ENCODE results near the gene GATAD2A. TPM values are rescaled to one million over a fixed set of nuclear protein-coding genes. Genes with fewer than 3 reads are reported as not detected.

GATAD2A gene
- total and polyA plus RNA-seq, 10 of the 15 experiments (the other 5 are each of a cell fraction or from before 2014, with no cell fraction given), result 2.6 to 173 (median 32.0) TPM

DNA sequence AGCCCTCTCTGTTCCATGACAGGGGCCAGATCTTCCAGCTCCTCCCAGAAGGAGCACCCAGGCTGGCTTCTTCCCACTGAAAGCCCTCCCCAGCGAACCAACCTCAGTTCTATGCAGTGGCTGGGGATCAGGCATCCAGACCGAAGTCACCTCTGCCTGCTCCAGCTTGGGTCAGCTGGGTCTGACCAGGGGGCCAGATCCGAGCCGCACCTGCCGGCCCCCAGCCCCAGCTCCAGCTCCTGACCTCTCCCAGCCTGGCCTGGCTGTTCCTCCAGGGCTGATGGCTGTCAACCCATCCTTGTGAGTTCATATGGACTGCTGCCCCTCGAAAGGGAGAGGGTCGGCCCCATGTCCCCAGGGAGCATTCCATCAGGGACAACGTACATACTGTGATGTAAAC lies 101.9 kb downstream of the GATAD2A start:
- Histone ChIP-seq H3K9ac (ENCODE audit: control insufficient read depth, insufficient read depth, low read length) (no peak overlapping the region), H3K36me3 (ENCODE audit: control insufficient read depth in 2 of 2, insufficient read depth in 2 of 2, low read length in 1 of 2) (peaks cover 15 to 21% of the 10 kb centered on the region in 2 experiments), H3K4me2 (ENCODE audit: control insufficient read depth, insufficient read depth) (no peak overlapping the region), H3K9me3 (replicated peaks; ENCODE audit: control insufficient read depth, insufficient read depth, low read length) (no peaks in the 10 kb centered on the region), H3K4me3 (no peak overlapping the region), H2AFZ (ENCODE audit: control insufficient read depth, low read depth, low read length) (no peak overlapping the region), H3K79me2 (ENCODE audit: control insufficient read depth, insufficient read depth, low read length) (no peaks in the 10 kb centered on the region), H4K20me1 (ENCODE audit: control insufficient read depth, insufficient read depth) (no peaks in the 10 kb centered on the region), H3K27ac (ENCODE audit: control insufficient read depth, insufficient read depth) (no peak overlapping the region), H3K4me1 (ENCODE audit: control insufficient read depth, insufficient read depth, low read length) (no peaks in the 10 kb centered on the region), H3K27me3 (replicated peaks in 1 of 2; ENCODE audit: control insufficient read depth in 2 of 2, insufficient read depth in 2 of 2, low read length in 1 of 2) (no peaks in the 10 kb centered on the region)
- ChIA-PET POLR2A (no interaction called here), RAD21 (ENCODE audit: unreplicated experiment) (no interaction called here), SMC1A (ENCODE audit: uncharacterized antibody, unreplicated experiment) (no interaction called here), CTCF (no interaction called here)
- no TSS peak for BruUV-seq (replicated peaks)
- intact Hi-C loops (cut with micrococcal nuclease; ENCODE audit: unreplicated experiment) (no loop called here), in situ Hi-C loops (cut with MboI) (no loop called here)
- ATAC-seq (no peak), DNase-seq (ENCODE audit: low read depth, low spot score) (no peak), FAIRE-seq (no peak)
- TF ChIP-seq STAT3 (IDR thresholded peaks at IDR 0.05; ENCODE audit: low read depth, low read length) (no peak), RAD21 (IDR thresholded peaks at IDR 0.05; ENCODE audit: insufficient read depth, low read depth, low read length) (no peak), ATF7 (IDR thresholded peaks at IDR 0.05; ENCODE audit: low read depth) (no peak)
- TF ChIP-seq, protein P1, sequence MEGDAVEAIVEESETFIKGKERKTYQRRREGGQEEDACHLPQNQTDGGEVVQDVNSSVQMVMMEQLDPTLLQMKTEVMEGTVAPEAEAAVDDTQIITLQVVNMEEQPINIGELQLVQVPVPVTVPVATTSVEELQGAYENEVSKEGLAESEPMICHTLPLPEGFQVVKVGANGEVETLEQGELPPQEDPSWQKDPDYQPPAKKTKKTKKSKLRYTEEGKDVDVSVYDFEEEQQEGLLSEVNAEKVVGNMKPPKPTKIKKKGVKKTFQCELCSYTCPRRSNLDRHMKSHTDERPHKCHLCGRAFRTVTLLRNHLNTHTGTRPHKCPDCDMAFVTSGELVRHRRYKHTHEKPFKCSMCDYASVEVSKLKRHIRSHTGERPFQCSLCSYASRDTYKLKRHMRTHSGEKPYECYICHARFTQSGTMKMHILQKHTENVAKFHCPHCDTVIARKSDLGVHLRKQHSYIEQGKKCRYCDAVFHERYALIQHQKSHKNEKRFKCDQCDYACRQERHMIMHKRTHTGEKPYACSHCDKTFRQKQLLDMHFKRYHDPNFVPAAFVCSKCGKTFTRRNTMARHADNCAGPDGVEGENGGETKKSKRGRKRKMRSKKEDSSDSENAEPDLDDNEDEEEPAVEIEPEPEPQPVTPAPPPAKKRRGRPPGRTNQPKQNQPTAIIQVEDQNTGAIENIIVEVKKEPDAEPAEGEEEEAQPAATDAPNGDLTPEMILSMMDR (IDR thresholded peaks at IDR 0.05 in 2 of 3, conservative IDR thresholded peaks at IDR 0.05 in 1 of 3; ENCODE audit: control insufficient read depth in 2 of 3, extremely low read depth in 1 of 3, insufficient read depth in 1 of 3, low read depth in 3 of 3, low read length in 3 of 3), result no peak
- TF ChIP-seq, protein P2, sequence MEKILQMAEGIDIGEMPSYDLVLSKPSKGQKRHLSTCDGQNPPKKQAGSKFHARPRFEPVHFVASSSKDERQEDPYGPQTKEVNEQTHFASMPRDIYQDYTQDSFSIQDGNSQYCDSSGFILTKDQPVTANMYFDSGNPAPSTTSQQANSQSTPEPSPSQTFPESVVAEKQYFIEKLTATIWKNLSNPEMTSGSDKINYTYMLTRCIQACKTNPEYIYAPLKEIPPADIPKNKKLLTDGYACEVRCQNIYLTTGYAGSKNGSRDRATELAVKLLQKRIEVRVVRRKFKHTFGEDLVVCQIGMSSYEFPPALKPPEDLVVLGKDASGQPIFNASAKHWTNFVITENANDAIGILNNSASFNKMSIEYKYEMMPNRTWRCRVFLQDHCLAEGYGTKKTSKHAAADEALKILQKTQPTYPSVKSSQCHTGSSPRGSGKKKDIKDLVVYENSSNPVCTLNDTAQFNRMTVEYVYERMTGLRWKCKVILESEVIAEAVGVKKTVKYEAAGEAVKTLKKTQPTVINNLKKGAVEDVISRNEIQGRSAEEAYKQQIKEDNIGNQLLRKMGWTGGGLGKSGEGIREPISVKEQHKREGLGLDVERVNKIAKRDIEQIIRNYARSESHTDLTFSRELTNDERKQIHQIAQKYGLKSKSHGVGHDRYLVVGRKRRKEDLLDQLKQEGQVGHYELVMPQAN (conservative IDR thresholded peaks at IDR 0.05), result no peak
- TF ChIP-seq, protein P3, sequence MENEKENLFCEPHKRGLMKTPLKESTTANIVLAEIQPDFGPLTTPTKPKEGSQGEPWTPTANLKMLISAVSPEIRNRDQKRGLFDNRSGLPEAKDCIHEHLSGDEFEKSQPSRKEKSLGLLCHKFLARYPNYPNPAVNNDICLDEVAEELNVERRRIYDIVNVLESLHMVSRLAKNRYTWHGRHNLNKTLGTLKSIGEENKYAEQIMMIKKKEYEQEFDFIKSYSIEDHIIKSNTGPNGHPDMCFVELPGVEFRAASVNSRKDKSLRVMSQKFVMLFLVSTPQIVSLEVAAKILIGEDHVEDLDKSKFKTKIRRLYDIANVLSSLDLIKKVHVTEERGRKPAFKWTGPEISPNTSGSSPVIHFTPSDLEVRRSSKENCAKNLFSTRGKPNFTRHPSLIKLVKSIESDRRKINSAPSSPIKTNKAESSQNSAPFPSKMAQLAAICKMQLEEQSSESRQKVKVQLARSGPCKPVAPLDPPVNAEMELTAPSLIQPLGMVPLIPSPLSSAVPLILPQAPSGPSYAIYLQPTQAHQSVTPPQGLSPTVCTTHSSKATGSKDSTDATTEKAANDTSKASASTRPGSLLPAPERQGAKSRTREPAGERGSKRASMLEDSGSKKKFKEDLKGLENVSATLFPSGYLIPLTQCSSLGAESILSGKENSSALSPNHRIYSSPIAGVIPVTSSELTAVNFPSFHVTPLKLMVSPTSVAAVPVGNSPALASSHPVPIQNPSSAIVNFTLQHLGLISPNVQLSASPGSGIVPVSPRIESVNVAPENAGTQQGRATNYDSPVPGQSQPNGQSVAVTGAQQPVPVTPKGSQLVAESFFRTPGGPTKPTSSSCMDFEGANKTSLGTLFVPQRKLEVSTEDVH (IDR thresholded peaks at IDR 0.05; ENCODE audit: low read depth, partially characterized antibody), result no peak
- WGBS (ENCODE audit: insufficient coverage, insufficient replicate concordance, low lambda C conversion rate, missing lambda C conversion rate), result 99% methylated on average over 7 of the region's 8 CpGs

Measured in GM12878 (cell line).